Karpas-422 (cell line): Measurements from ENCODE around the gene GCHFR. TPM values are rescaled to one million over a fixed set of nuclear protein-coding genes. Genes with fewer than 3 reads are reported as not detected.

ENCODE experiments used
- DNase-seq: peaks from one replicate; pipeline ENCODE4 v3.0.0-alpha.2; 2015
- H2AFZ ChIP-seq: fragments of 200-600 bp; sonication (generic); 2 replicates; pipeline ENCODE4 v1.6.1; 2014; ENCODE audit warnings: antibody characterized with exemption, low read length, mixed read lengths
- H3K27ac ChIP-seq: fragments of 200-600 bp; sonication (generic); 2 replicates; pipeline ENCODE4 v1.5.1; 2014; ENCODE audit warnings: mild to moderate bottlenecking, low read length, moderate library complexity
- H3K27me3 ChIP-seq: fragments of 200-600 bp; sonication (generic); 2 replicates; pipeline ENCODE4 v1.6.1; 2014; ENCODE audit warnings: low read length, mixed read lengths
- H3K36me3 ChIP-seq: fragments of 200-600 bp; sonication (generic); 2 replicates; pipeline ENCODE4 v1.6.1; 2014; ENCODE audit warnings: low read length, mixed read lengths; ENCODE audit not compliant: insufficient read depth
- H3K4me1 ChIP-seq: fragments of 200-600 bp; sonication (generic); 2 replicates; pipeline ENCODE4 v1.6.1; 2014; ENCODE audit warnings: mild to moderate bottlenecking, low read length, mixed read lengths
- H3K4me2 ChIP-seq: fragments of 200-600 bp; sonication (generic); 2 replicates; pipeline ENCODE4 v1.6.1; 2014; ENCODE audit warnings: low read length, low read depth, mild to moderate bottlenecking; ENCODE audit not compliant: poor library complexity, severe bottlenecking
- H3K4me3 ChIP-seq: fragments of 200-600 bp; sonication (generic); 2 replicates; pipeline ENCODE4 v1.5.1; 2014; ENCODE audit warnings: mild to moderate bottlenecking, antibody characterized with exemption, low read length, mixed read lengths
- H3K79me2 ChIP-seq: fragments of 200-600 bp; sonication (generic); 2 replicates; pipeline ENCODE4 v1.6.1; 2014; ENCODE audit warnings: mild to moderate bottlenecking, low read length, mixed read lengths
- H3K9ac ChIP-seq: fragments of 200-600 bp; sonication (generic); 2 replicates; pipeline ENCODE4 v1.6.0; 2014; ENCODE audit warnings: low read length
- H3K9me2 ChIP-seq: fragments of 200-600 bp; sonication (generic), shearing (Covaris generic); replicated peaks from 2 replicates; pipeline ENCODE4 v1.6.0; 2014; ENCODE audit warnings: mild to moderate bottlenecking, low read length, moderate library complexity; ENCODE audit not compliant: insufficient read depth
- H3K9me3 ChIP-seq: fragments of 300-700, 200-600 bp; sonication (generic); 2 replicates; pipeline ENCODE4 v1.6.1; 2014; ENCODE audit warnings: low read length, mixed read lengths
- H4K20me1 ChIP-seq: fragments of 200-600 bp; sonication (generic); 2 replicates; pipeline ENCODE4 v1.6.1; 2014; ENCODE audit warnings: mild to moderate bottlenecking, antibody characterized with exemption, low read length, low read depth; ENCODE audit not compliant: insufficient read depth
- total RNA-seq: library from RNA; depleted of rRNA; stranded (reverse); fragments of >200 nt; shearing (Covaris generic); gene quantifications from 2 replicates; pipeline ENCODE4 v1.2.3, GENCODE V29; 2014; ENCODE audit warnings: low replicate concordance

GCHFR gene
- total RNA-seq, 1 experiment from 2014 or later: 173 TPM

DNA sequence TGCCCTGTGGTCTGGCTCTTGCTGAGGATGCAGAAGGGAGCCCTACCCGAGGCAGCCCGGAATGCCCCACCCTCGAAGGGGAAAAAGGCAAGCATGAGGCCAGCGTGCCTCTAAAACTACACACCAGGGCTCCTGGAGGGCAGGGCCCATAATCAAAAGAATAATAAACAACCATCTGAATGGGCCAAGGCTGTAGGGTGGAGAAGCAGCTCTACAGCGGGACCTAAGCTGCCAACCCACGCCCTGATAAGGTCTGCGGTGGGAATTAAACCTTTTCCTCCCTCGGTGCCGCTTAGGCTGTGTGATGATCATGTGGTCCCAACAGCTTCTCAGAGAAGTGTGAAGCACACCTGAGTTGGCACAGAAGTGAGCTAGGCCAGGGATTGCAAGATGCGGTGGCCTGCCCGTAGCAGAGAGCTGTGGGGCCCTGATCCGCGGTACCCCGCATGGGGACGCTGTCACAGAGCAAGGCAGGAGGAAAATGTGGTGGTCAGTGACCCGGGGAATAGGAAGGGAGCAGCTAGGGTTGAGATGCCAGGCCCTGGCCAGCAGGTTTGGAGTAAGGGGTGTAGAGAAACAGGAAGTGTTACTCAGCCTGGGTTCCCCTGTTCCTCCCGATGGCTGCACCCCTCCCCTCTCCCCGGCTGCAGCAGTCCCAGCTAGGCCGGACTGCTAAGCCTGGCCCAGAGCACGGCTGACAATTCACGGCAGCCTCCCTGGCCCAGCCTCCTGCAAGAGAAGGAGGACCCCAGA, 4.8 kb downstream of the GCHFR start:
- Histone ChIP-seq H3K27ac (peak overlapping the region; percentile 96), H3K9me2 (no peaks in the 10 kb centered on the region), H2AFZ (no peak overlapping the region; the same call in 1 of the 2 replicates), H3K4me3 (peak overlapping the region; percentile 53), H3K9me3 (no peaks in the 10 kb centered on the region), H3K4me2 (peak overlapping the region; percentile 70), H3K79me2 (peaks cover 9% of the 10 kb centered on the region; the same call in 1 of the 2 replicates), H3K36me3 (peaks cover 3% of the 10 kb centered on the region; the same call in 1 of the 2 replicates), H3K9ac (peak overlapping the region; percentile 76), H3K4me1 (peaks cover 79% of the 10 kb centered on the region), H3K27me3 (no peaks in the 10 kb centered on the region), H4K20me1 (peaks cover 8% of the 10 kb centered on the region; the same call in 1 of the 2 replicates)
- DNase-seq: peak; percentile 82

DNA sequence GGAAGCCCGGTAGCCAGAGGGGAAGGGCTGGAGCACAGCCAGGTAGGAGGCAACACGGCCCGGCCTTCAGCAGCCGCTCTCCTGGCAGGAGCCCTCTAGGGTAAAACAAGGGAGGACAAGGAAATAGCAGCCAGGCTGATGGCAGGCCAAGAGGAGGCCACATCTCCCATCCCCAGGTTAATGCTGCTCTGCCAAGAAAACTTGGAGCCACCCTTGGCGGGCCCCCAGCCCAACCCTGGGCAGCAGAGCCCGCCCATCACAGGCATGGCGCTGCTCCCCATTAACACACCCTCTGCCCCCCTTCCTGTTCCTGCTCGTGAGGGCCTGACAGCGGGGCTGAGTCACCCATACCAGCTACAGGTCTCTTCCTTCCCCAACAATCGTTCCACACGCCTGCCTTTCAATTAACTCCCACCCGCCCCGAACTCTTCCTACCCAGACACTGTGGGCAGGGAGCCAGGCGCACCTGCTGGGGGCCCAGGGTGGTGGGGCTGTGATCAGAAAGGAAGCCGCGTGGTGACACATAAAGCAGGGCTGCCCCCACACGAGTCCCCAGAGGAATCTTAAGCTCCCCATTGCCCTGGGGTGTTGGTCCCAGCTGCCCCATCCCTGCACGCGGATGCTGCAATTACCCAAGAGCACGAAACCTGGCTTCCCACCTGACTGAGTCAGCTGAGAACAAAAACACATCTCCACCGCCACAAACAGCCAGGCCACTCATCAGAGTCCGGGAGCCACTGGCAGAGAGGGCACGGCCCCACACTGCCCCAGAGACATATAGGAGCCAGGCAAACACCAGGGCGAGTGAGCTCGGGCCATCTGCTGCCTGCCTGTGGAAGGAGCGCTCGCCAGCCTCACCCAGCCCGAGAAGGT, 5.6 kb downstream of the GCHFR start, which contains the start of gene C15orf62:
TSS of gene C15orf62 (plus strand) at position 707 of the 873 bp plus-strand sequence. CDS start 516 bp downstream, outside the sequence.
- Histone ChIP-seq H3K4me1 (peaks cover 79% of the 10 kb centered on the region), H3K9ac (peak within 1 kb of the TSS; percentile 76), H3K27me3 (no peaks in the 10 kb centered on the region), H3K9me2 (no peaks in the 10 kb centered on the region), H3K79me2 (peaks cover 9% of the 10 kb centered on the region; the same call in 1 of the 2 replicates), H3K9me3 (no peaks in the 10 kb centered on the region), H3K27ac (peak within 1 kb of the TSS; percentile 96), H4K20me1 (peaks cover 8% of the 10 kb centered on the region; the same call in 1 of the 2 replicates), H3K4me3 (peak within 1 kb of the TSS; percentile 53), H2AFZ (no peak within 1 kb of the TSS; the same call in 1 of the 2 replicates), H3K36me3 (peaks cover 3% of the 10 kb centered on the region; the same call in 1 of the 2 replicates), H3K4me2 (peak within 1 kb of the TSS; percentile 70)
- peak; percentile 99 for DNase-seq

DNA sequence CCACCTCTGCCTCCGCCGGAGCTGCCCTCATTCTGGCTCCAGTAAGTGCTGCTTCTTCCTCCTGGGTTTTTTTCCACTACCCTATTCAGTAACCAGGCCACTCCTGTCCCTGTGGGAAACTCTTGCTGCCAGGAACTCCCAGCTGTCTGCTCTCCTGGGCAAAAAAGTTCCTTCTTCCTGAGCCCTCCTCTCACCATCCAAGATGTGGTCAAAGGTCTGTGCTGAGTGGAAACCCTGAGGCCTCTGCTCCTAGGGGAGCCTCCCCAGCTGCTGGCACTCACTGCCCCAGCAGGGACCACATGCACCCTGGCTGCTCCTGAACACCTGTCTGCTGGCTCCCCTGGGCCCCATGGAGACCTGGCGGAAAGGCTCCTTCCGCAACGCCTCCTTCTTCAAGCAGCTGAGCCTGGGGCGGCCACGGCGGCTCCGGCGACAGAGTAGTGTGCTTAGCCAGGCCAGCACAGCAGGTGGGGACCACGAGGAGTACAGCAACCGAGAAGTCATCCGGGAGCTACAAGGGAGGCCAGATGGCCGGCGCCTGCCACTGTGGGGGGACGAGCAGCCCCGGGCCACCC, 6.4 kb downstream of the GCHFR start:
- Histone ChIP-seq H3K9me3 (no peaks in the 10 kb centered on the region), H2AFZ (no peak overlapping the region), H3K9me2 (no peaks in the 10 kb centered on the region), H3K27me3 (no peaks in the 10 kb centered on the region), H3K4me2 (peak overlapping the region; percentile 70), H4K20me1 (peaks cover 8% of the 10 kb centered on the region; the same call in 1 of the 2 replicates), H3K9ac (peak overlapping the region; percentile 65), H3K27ac (peak overlapping the region; percentile 96), H3K4me3 (peak overlapping the region; percentile 44; the same call in 1 of the 2 replicates), H3K36me3 (peaks cover 3% of the 10 kb centered on the region; the same call in 1 of the 2 replicates), H3K4me1 (peaks cover 73% of the 10 kb centered on the region), H3K79me2 (peaks cover 9% of the 10 kb centered on the region; the same call in 1 of the 2 replicates)
- DNase-seq: peak; percentile 91

DNA sequence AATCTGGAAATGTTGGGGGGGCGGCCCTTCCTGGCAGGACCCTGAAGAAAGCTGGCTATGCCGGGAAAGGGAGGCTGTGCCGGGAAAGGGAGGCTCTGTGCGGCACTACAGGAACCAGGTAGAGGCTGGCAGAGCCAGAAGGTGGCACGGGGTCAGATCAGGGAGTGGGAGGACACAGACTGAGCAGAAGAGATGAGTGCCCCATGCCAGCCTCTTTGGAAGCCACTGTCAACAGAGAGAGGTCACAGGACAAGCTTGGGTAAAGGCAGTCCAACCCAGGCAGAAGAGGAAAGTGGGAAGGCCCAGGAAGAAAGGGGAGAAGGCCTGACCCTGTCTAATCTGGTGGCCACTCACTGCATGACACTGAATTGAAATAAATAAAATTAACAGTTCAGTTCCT, 7.4 kb downstream of the GCHFR start:
- Histone ChIP-seq H3K79me2 (peaks cover 2% of the 10 kb centered on the region; the same call in 1 of the 2 replicates), H3K27me3 (no peaks in the 10 kb centered on the region), H3K4me2 (peak overlapping the region; percentile 70), H3K9me2 (no peaks in the 10 kb centered on the region), H3K9me3 (no peaks in the 10 kb centered on the region), H4K20me1 (peaks cover 6% of the 10 kb centered on the region; the same call in 1 of the 2 replicates), H3K4me3 (peak overlapping the region; percentile 44; the same call in 1 of the 2 replicates), H3K4me1 (peaks cover 63% of the 10 kb centered on the region), H2AFZ (no peak overlapping the region), H3K9ac (peak overlapping the region; percentile 65), H3K27ac (peak overlapping the region; percentile 96; the same call in 1 of the 2 replicates), H3K36me3 (peaks cover 6% of the 10 kb centered on the region)
- no peak for DNase-seq

DNA sequence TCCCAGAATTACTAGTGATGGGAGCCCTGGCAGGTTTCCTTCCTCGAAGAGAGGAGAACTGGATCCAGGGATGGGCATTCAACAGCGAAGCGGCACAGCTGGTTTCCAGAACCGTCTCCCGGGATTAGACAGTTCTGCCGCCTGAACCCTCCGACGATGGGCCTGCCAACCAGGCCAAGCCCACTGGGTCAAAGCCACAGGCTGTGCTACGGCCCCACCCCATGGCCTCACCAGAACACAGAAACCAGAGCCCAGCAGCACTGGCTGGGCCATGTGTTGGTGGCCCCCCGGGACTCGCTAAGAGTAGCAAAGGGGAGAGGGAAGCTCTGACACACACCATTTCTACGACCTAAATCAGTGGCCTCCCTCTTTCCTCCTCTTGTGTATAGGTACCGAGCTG, 8.1 kb downstream of the GCHFR start:
- no peak overlapping the region for H3K27ac ChIP-seq
- no peaks in the 10 kb centered on the region for H3K9me2 ChIP-seq
- H3K4me3 ChIP-seq: no peak overlapping the region
- no peaks in the 10 kb centered on the region for H3K27me3 ChIP-seq
- peaks cover 55% of the 10 kb centered on the region for H3K4me1 ChIP-seq
- no peak for DNase-seq
- peaks cover 6% of the 10 kb centered on the region; the same call in 1 of the 2 replicates for H4K20me1 ChIP-seq
- H2AFZ ChIP-seq: no peak overlapping the region
- no peak overlapping the region for H3K9ac ChIP-seq
- no peak overlapping the region for H3K4me2 ChIP-seq
- H3K36me3 ChIP-seq: peaks cover 6% of the 10 kb centered on the region
- H3K79me2 ChIP-seq: no peaks in the 10 kb centered on the region; the same call in 1 of the 2 replicates
- no peaks in the 10 kb centered on the region for H3K9me3 ChIP-seq

DNA sequence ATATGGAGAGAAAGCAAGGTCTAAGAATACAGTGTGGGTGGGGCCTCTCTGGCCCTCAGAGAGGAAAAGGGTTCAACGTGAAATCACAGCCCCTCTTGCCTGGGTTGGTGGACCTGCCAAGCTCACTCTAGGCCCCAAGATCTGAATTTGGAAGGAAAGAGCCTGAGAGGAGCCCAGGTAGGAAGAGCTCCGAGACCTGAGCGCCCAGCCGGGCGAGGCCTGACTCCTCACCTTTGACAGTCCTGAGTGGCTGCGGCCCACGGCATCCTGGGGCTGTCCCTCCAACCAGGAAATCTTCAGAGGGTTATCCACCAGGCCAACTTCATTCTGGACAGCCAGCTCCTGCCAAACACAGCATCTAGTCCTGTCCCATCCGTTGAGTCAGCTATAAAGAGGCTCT, 9.6 kb downstream of the GCHFR start:
- H3K9me3 ChIP-seq: no peaks in the 10 kb centered on the region
- no peaks in the 10 kb centered on the region for H3K27me3 ChIP-seq
- no peak overlapping the region for H2AFZ ChIP-seq
- peaks cover 40% of the 10 kb centered on the region for H3K4me1 ChIP-seq
- no peak overlapping the region for H3K27ac ChIP-seq
- no peak for DNase-seq
- no peak overlapping the region for H3K4me3 ChIP-seq
- peaks cover 3% of the 10 kb centered on the region; the same call in 1 of the 2 replicates for H3K36me3 ChIP-seq
- H4K20me1 ChIP-seq: peaks cover 6% of the 10 kb centered on the region; the same call in 1 of the 2 replicates
- H3K4me2 ChIP-seq: no peak overlapping the region
- no peak overlapping the region for H3K9ac ChIP-seq
- no peaks in the 10 kb centered on the region for H3K9me2 ChIP-seq
- H3K79me2 ChIP-seq: no peaks in the 10 kb centered on the region

DNA sequence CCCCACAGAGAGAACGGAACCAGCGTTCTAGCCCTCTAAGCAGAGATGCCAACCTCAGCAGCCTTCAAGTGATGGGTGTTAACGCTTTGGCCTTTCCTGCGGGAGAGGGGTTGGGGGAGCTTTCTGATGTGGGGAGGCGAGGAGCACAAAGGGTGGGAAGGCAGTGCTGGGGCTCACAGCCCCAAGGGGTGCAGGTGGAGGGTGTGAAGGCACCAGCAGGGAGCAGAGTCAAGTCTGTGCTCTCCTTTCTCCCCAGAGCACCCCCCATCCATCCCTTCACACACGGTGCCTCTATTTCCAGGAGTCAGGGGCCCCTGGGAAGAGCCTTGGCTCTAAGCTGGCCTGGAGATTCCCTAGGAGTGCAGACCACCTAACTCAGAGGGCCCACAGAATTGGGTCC, 10.0 kb downstream of the GCHFR start:
- no peak for DNase-seq
- Histone ChIP-seq H3K36me3 (peaks cover 3% of the 10 kb centered on the region; the same call in 1 of the 2 replicates), H3K27ac (no peak overlapping the region), H3K9me3 (no peaks in the 10 kb centered on the region), H3K9me2 (no peaks in the 10 kb centered on the region), H3K27me3 (no peaks in the 10 kb centered on the region), H3K79me2 (no peaks in the 10 kb centered on the region), H3K4me2 (no peak overlapping the region), H2AFZ (no peak overlapping the region), H3K4me3 (no peak overlapping the region), H3K9ac (no peak overlapping the region), H3K4me1 (peaks cover 36% of the 10 kb centered on the region), H4K20me1 (peaks cover 6% of the 10 kb centered on the region; the same call in 1 of the 2 replicates)
